GM12891 (cell line): ENCODE measurements around the gene GSTK1.

Experiments used
- PAX5 ChIP-seq: IDR thresholded peaks from 2 replicates; pipeline ENCODE4 v1.6.1; 2011; ENCODE audit warnings: low read length, moderate library complexity, mild to moderate bottlenecking; ENCODE audit not compliant: insufficient read depth, severe bottlenecking
- POLR2AphosphoS5 ChIP-seq: IDR thresholded peaks from 2 replicates; pipeline ENCODE4 v1.6.1; 2011; ENCODE audit warnings: low read depth, low read length, control low read depth

- TF ChIP-seq PAX5 (no peak), POLR2AphosphoS5 (no peak)
These were observed 13.0 kb upstream of the GSTK1 start for GRCh38 chr7:143250199-143250598.
